T follicular helper cell (primary cell): ENCODE results near the gene TRIM2.

Experiments
- DNase-seq: peaks from one replicate; pipeline ENCODE4 v3.0.0-alpha.2; 2020; ENCODE audit warnings: low read depth

Gene TRIM2

DNA sequence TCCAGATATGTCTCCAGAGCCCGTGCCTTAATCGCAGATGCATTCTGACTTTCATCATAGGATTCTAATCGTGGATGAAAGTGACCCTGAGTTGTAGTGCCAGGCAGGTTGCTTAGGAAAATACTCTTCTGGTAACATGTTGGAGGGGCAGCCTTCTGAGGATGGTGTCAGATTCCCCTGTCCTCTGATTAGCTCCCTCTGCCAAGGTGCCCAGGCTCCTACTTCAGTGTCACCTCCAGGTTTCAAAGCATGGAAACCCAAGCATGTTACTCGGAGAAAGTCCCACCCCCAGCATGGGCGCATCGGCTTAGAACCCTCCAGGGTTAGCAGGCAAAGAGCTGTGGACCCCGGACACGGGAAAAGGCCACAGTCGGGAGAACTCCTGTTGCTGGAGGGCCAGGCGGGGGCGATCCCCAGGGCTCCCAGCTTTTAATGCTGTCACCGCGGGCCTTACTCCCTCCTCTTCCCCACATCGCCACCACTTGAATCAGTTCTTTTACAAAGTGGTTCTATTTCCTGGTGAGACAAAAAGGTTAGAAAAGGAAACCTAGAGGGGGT is 44.5 kb downstream of the TRIM2 start:
- DNase-seq, result no peak

- DNase-seq, result peak; percentile 78
These were observed 45.2 kb downstream of the TRIM2 start for GRCh38 chr4:153249199-153250041.

- no peak for DNase-seq
These were observed 47.9 kb downstream of the TRIM2 start for GRCh38 chr4:153252122-153252521.

DNA sequence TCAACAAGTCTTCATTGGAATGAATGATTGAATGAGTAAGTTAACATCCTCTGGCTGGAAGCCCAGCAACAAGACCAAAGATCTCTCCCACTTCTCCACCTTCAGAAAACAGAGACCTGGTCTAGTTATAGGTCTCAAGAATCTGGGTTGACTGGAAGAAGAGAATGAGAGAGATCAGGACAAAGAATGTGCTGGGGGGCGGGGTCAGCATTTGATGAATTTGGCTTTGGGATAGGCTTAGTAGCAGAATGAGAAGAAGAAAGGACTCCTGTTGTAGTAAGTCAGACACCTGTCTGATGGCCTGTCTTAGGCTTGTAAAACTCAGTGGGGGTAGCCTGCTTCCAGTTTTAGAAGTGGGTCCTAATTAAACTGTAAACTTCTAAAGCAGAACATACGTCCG is 51.0 kb downstream of the TRIM2 start:
- no peak for DNase-seq

DNA sequence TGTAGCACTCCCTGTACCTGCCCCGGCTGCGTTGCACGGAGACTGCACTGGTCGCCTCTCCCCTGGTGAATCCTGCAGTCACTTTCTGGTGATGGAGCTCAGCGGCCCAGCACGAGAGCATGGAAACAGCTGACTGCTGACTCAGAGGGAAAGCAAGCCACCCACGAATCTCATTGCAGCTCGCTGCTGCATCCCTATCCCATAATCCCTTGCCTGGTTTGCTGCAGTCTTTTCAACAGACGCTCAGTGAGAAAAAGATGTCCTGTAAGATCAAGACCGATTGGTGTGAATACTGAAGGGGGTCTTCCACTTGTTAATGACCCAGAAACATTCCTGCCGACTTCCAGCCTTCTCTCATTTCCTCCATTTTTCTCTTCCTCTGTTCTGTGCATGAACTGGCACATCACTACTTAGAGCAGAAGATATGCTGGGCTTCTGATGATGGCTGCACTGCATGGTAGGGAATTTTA is 52.9 kb downstream of the TRIM2 start:
- no peak for DNase-seq

DNA sequence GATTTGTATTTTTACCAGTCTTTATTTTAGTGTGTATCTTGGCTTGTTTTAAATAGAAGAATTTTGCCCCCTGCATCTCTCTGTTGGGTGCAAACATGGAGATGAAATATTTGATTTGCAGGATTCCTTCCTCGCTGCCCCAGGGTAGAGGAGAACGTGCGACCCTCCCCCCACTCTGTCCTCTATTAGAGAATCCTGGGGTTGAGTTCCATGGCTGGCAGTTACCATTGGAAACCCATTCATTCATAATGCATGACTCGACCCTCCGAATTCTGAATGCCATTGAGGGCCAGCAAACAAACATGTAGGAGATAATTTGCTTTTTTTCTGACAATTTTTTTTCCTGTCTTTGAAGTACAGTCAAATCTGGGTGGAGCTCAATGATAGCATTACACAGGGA is 53.7 kb downstream of the TRIM2 start:
- no peak for DNase-seq

DNA sequence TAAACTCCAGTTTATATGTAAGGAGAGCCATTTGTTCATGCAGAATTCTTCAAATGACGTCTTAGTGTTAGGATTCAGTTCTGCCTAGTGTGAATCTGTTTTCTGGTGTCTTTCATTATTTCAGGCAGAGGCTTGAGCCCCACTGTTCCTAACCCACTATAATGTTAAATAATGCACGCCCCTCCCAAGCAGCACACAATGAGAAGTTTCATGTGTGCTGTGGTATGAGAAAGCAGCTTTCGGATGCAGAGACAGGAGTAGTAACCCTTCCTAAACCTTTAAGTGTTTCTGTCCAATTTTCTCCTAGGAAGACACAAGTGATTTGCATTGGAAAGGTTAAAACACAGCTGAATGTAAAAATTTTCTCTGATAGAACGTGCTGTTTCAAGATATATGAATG is 54.5 kb downstream of the TRIM2 start:
- DNase-seq, result no peak

DNA sequence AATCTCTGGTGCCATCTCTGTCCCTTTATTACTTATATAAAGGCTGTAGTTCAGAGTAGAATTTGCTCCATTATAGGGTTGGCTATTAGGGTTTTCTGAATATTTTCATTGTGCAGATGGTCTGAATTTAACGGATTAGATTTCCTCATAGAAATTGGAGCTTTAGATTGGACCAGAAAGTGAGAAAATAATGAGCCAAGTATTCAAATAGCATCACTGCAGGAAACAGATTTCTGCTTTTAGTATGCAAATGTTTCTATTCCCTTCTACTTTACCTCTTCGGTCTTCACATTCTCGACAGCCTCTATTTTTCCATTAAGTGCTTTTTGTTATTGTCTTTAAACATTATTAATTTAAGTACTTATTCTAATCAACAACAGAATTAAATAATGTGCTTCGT is 55.4 kb downstream of the TRIM2 start:
- no peak for DNase-seq

DNA sequence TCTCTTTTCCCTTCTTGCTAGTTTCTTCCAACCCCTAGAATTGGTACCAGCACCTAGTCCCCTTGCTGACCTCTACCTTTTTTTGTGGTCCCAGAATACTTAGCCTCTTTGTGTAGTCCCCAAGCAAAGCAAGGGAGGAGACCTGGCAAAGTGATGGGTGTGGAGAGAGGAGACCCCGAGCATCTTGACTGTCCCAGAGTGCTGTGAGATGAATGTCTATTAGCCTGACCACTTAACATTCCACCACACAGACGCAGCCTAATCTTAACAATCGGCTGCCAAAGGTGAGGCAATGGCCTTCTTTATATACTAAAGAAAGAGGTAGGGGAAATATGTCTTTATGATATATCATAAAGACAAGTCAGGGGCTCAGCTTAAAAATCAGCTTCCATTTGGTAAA is 55.9 kb downstream of the TRIM2 start:
- DNase-seq, result no peak

DNA sequence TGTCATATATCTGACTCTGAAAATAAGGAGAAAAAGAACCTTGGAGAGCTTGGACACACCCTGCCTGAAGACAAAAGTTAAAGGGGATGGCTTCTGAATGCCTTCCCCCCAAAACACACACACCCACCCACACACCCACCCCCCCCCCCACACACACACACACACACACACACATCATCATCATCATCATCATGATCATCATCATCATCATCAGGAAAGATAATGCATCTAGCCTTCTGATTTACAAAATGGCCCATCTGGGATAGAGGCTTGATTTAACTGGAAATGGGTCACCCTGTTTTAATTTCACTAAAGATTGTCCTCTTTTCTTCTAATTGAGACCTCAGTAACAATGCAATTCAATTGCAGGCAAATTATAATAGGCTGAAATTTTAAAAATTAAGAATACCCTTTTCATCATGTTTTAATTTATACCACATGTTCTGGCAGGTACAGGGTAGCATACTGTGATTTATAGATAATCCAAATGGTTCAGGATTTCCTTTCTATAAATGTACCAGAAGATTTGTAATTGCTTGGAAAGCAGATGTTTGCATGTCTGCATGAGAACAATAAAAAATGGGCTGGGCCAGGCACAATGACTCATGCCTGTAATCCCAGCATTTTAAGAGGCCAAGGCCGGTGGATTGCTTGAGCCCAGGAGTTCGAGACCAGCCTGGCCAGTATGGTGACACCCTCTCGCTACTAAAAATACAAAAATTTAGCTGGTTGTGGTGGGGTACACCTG is 56.5 kb downstream of the TRIM2 start:
- DNase-seq, result no peak

GRCh38 chr4:153261461-153261860 is 57.2 kb downstream of the TRIM2 start:
- DNase-seq, result no peak

- no peak for DNase-seq
These were observed 57.7 kb downstream of the TRIM2 start for GRCh38 chr4:153261914-153262313.

DNA sequence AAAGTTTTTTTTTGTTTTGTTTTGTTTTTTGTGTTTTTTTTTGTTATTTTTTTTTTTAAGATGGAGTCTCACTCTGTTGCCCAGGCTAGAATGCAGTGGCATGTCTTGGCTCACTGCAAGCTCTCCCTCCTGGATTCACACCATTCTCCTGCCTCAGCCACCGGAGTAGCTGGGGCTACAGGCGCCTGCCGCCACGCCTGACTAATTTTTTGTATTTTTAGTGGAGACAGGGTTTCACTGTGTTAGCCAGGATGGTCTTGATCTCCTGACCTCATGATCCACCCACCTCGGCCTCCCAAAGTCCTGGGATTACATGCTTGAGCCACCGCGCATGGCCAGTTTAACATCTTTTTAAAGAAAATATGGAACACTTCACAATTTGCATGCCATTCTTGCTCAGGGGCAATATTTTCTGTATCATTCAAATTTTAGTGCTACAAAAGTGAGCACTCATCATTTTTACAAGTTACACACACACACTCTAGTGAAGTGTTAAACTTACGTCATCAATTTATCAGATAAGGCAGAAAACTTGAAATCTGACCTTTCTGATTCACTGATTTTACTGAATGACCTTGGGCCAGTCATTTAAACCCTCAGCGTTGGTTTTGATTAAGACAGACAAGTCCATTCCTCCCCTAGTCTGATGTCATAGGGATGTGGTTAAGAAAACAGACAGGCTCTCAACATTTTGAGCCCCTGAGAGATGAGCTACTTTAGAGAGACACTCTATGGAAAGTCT is 61.2 kb downstream of the TRIM2 start:
- no peak for DNase-seq

GRCh38 chr4:153266988-153267387 is 62.7 kb downstream of the TRIM2 start:
- no peak for DNase-seq

DNA sequence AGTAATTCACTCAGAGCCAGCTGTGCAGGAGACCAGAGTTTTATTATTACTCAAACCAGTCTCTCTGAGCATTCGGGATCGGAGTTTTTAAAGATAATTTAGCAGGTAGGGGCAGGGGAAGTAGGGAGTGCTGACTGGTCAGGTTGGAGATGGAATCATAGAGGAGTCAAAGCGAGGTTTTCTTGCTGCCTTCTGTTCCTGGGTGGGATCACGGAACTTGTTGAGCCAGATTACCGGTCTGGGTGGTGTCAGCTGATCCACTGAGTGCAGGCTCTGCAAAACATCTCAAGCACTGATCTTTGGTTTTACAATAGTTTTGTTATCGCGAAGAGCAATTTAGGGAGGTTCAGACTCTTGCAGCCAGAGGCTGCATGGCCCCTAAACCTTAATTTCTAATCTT is 63.6 kb downstream of the TRIM2 start:
- no peak for DNase-seq

- DNase-seq, result no peak
These were observed 64.1 kb downstream of the TRIM2 start for GRCh38 chr4:153268295-153268694.

- no peak for DNase-seq
These were observed 65.2 kb downstream of the TRIM2 start for GRCh38 chr4:153269218-153269990.

DNA sequence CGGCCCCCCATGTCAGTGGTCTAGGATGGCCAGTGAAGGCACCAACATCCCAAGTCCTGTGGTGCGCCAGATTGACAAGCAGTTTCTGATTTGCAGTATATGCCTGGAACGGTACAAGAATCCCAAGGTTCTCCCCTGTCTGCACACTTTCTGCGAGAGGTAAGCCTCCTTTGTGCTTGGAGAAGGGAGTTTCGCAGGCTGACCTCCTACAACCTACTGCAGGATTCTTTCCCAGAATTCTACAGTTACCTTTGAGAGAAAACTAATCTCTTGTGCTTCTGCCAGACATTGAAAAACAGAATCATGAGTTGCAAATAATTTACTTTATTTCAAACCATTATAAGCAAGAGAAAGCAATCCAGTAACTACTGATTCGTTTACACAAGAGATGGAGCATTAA is 66.1 kb downstream of the TRIM2 start:
- DNase-seq, result no peak

DNA sequence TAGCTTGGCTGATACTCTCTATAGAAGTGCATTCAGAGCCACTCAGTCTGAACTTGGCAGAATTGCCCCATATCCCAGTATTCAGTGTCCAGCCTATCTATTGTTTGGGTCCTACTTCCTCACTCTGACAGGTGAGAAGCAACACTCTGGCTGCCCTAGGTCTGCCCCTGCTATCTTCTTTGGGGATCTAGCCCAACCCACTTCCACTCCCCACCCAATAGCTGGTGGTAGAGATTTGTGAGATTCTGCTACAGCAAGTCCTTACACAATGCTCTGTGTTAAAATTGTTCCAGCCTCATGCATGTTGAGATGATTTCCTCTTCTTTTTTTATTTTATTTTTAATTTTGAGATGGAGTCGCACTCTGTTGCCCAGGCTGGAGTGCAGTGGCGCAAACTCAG is 67.6 kb downstream of the TRIM2 start:
- no peak for DNase-seq

- DNase-seq, result no peak
These were observed 69.5 kb downstream of the TRIM2 start for GRCh38 chr4:153273751-153274150.

- no peak for DNase-seq
These were observed 70.7 kb downstream of the TRIM2 start for GRCh38 chr4:153274967-153275366.
